ENCODE results near the gene MORN1. TPM values are rescaled to one million over a fixed set of nuclear protein-coding genes. Genes with fewer than 3 reads are reported as not detected.

Gene MORN1
- total RNA-seq, 1 donor = 9.5 TPM

GRCh38 chr1:2314803-2315673 lies 76.3 kb downstream of the MORN1 start:
- peak overlapping the region; percentile 45 for H3K4me3 ChIP-seq (ENCODE audit: low read depth, low read length)
- peak; percentile 58 for TF ChIP-seq CTCF (IDR thresholded peaks at IDR 0.05; ENCODE audit: insufficient read depth, low read depth, low read length)
- peak; percentile 65 for DNase-seq (ENCODE audit: low read depth)

- H3K4me3 ChIP-seq (ENCODE audit: low read depth, low read length) = peak overlapping the region; percentile 45
- peak; percentile 73 for DNase-seq (ENCODE audit: low read depth)
- TF ChIP-seq CTCF (IDR thresholded peaks at IDR 0.05; ENCODE audit: insufficient read depth, low read depth, low read length) = no peak
These were observed 77.0 kb downstream of the MORN1 start for GRCh38 chr1:2314273-2314802.

- H3K4me3 ChIP-seq (ENCODE audit: low read depth, low read length) = peak overlapping the region; percentile 45
- no peak for DNase-seq (ENCODE audit: low read depth)
- TF ChIP-seq CTCF (IDR thresholded peaks at IDR 0.05; ENCODE audit: insufficient read depth, low read depth, low read length) = no peak
These were observed 77.6 kb downstream of the MORN1 start for GRCh38 chr1:2313651-2314261.

- H3K4me3 ChIP-seq (ENCODE audit: low read depth, low read length) = no peak overlapping the region
- TF ChIP-seq CTCF (IDR thresholded peaks at IDR 0.05; ENCODE audit: insufficient read depth, low read depth, low read length) = no peak
- DNase-seq (ENCODE audit: low read depth) = no peak
These were observed 78.6 kb downstream of the MORN1 start for GRCh38 chr1:2312515-2313301.

- no peak overlapping the region for H3K4me3 ChIP-seq (ENCODE audit: low read depth, low read length)
- no peak for DNase-seq (ENCODE audit: low read depth)
- no peak for TF ChIP-seq CTCF (IDR thresholded peaks at IDR 0.05; ENCODE audit: insufficient read depth, low read depth, low read length)
These were observed 79.2 kb downstream of the MORN1 start for GRCh38 chr1:2312160-2312514.

GRCh38 chr1:2311184-2312032 lies 79.9 kb downstream of the MORN1 start:
- H3K4me3 ChIP-seq (ENCODE audit: low read depth, low read length) = no peak overlapping the region
- peak; percentile 79 for DNase-seq (ENCODE audit: low read depth)
- peak; percentile 54 for TF ChIP-seq CTCF (IDR thresholded peaks at IDR 0.05; ENCODE audit: insufficient read depth, low read depth, low read length)
